Loucy (cell line): ENCODE measurements around the gene IQSEC1.

Experiments used
- EZH2phosphoT487 ChIP-seq: fragments of 200-600 bp; IDR thresholded peaks from 2 replicates; pipeline ENCODE4 v1.6.1; 2018; ENCODE audit warnings: antibody characterized with exemption, mild to moderate bottlenecking, moderate library complexity, borderline replicate concordance
- TF ChIP-seq, protein P1 (sequence below): fragments of 200-600 bp; sonication (generic); conservative IDR thresholded peaks from 2 replicates; pipeline ENCODE4 v1.5.1; 2014; ENCODE audit warnings: mild to moderate bottlenecking, antibody characterized with exemption, low read length

DNA sequence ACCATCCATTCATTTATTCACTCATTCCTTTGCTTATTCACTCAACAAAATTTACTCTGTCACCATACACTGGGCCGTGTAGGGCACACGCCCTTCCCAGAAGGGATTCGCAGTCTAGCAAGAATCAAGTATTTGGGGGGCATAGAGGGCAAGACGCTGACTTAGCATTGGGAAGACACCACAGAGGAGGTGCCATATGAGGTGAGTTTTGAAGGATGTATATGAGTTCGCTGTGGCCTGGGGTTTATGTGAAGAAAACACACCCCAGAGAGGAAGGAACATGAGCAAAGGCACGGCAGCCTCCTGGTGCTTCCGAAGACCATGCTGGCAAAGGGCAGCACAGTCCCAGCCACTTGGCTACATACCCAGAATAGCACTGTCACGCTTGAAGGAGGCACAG lies 23.1 kb upstream of the IQSEC1 start:
- TF ChIP-seq, protein P1, sequence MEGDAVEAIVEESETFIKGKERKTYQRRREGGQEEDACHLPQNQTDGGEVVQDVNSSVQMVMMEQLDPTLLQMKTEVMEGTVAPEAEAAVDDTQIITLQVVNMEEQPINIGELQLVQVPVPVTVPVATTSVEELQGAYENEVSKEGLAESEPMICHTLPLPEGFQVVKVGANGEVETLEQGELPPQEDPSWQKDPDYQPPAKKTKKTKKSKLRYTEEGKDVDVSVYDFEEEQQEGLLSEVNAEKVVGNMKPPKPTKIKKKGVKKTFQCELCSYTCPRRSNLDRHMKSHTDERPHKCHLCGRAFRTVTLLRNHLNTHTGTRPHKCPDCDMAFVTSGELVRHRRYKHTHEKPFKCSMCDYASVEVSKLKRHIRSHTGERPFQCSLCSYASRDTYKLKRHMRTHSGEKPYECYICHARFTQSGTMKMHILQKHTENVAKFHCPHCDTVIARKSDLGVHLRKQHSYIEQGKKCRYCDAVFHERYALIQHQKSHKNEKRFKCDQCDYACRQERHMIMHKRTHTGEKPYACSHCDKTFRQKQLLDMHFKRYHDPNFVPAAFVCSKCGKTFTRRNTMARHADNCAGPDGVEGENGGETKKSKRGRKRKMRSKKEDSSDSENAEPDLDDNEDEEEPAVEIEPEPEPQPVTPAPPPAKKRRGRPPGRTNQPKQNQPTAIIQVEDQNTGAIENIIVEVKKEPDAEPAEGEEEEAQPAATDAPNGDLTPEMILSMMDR: no peak
- no peak for TF ChIP-seq EZH2phosphoT487
